DOHH2 (cell line): ENCODE results near the gene MARS1.

Experiments used
- H3F3A ChIP-seq: fragments of 200-600 bp; sonication (generic), shearing (Covaris generic); 2 replicates; pipeline ENCODE4 v1.6.0; 2016; ENCODE audit warnings: antibody characterized with exemption, mild to moderate bottlenecking; ENCODE audit not compliant: control insufficient read depth, insufficient read depth
- H3K27ac ChIP-seq: fragments of 200-600 bp; sonication (generic); 2 replicates; pipeline ENCODE4 v1.5.1; 2014; ENCODE audit warnings: low read depth, mild to moderate bottlenecking, low read length, moderate library complexity
- H3K27me3 ChIP-seq: fragments of 200-600 bp; sonication (generic); 2 replicates; pipeline ENCODE4 v1.6.1; 2014; ENCODE audit warnings: mild to moderate bottlenecking, low read length, mixed read lengths; ENCODE audit not compliant: control insufficient read depth
- H3K36me3 ChIP-seq: fragments of 200-600 bp; sonication (generic); 2 replicates; pipeline ENCODE4 v1.6.1; 2014; ENCODE audit warnings: mild to moderate bottlenecking, low read length, moderate library complexity, mixed read lengths; ENCODE audit not compliant: control insufficient read depth
- H3K4me1 ChIP-seq: fragments of 200-600 bp; sonication (generic); 2 replicates; pipeline ENCODE4 v1.6.1; 2014; ENCODE audit warnings: mild to moderate bottlenecking, low read length, mixed read lengths; ENCODE audit not compliant: control insufficient read depth
- H3K4me2 ChIP-seq: fragments of 200-600 bp; sonication (generic); 2 replicates; pipeline ENCODE4 v1.6.0; 2014; ENCODE audit warnings: mild to moderate bottlenecking, low read length, moderate library complexity
- H3K4me3 ChIP-seq: fragments of 200-600 bp; sonication (generic); 2 replicates; pipeline ENCODE4 v1.5.1; 2014; ENCODE audit warnings: mild to moderate bottlenecking, low read length, mixed read lengths
- H3K79me2 ChIP-seq: fragments of 200-600 bp; sonication (generic); 2 replicates; pipeline ENCODE4 v1.6.1; 2014; ENCODE audit warnings: mild to moderate bottlenecking, low read length, mixed read lengths; ENCODE audit not compliant: control insufficient read depth
- H3K9me2 ChIP-seq: fragments of 200-600 bp; sonication (generic); replicated peaks from 2 replicates; pipeline ENCODE4 v1.6.1; 2014; ENCODE audit warnings: mild to moderate bottlenecking, low read length, mixed read lengths; ENCODE audit not compliant: control insufficient read depth
- H3K9me3 ChIP-seq: fragments of 200-600 bp; sonication (generic); 2 replicates; pipeline ENCODE4 v1.6.1; 2014; ENCODE audit warnings: antibody characterized with exemption, low read length, mixed read lengths; ENCODE audit not compliant: control insufficient read depth, insufficient read depth
- H4K20me1 ChIP-seq: fragments of 200-600 bp; sonication (generic); 2 replicates; pipeline ENCODE4 v1.6.0; 2014; ENCODE audit warnings: low read depth, mild to moderate bottlenecking, antibody characterized with exemption, low read length, moderate library complexity; ENCODE audit not compliant: control insufficient read depth, insufficient read depth
- CTCF ChIP-seq: fragments of 200-600 bp; sonication (generic); IDR thresholded peaks from one replicate; pipeline ENCODE4 v1.5.1; 2014; ENCODE audit warnings: antibody characterized with exemption, mild to moderate bottlenecking, low read depth, low read length; ENCODE audit not compliant: poor library complexity, severe bottlenecking
- EZH2phosphoT487 ChIP-seq: fragments of 200-600 bp; sonication (generic); IDR thresholded peaks from 2 replicates; pipeline ENCODE4 v1.6.1; 2017; ENCODE audit warnings: borderline replicate concordance, mild to moderate bottlenecking, antibody characterized with exemption, low read length, moderate library complexity, mixed read lengths

Gene MARS1

GRCh38 chr12:57526477-57527126 is 38.7 kb downstream of the MARS1 start:
- Histone ChIP-seq H3K4me2 (no peak overlapping the region), H3F3A (peaks cover 7% of the 10 kb centered on the region), H3K79me2 (peaks cover 25% of the 10 kb centered on the region), H4K20me1 (no peaks in the 10 kb centered on the region), H3K4me3 (no peak overlapping the region), H3K36me3 (peaks cover 76% of the 10 kb centered on the region), H3K4me1 (peaks cover 24% of the 10 kb centered on the region), H3K27ac (no peak overlapping the region), H3K9me2 (no peaks in the 10 kb centered on the region), H3K9me3 (no peaks in the 10 kb centered on the region), H3K27me3 (no peaks in the 10 kb centered on the region)
- TF ChIP-seq CTCF (no peak), EZH2phosphoT487 (no peak)

GRCh38 chr12:57527184-57527583 is 39.3 kb downstream of the MARS1 start:
- Histone ChIP-seq H3K4me1 (peaks cover 18% of the 10 kb centered on the region), H3K36me3 (peaks cover 82% of the 10 kb centered on the region), H3K79me2 (peaks cover 25% of the 10 kb centered on the region), H3K27me3 (no peaks in the 10 kb centered on the region), H3K9me2 (no peaks in the 10 kb centered on the region), H3K4me3 (no peak overlapping the region), H3K9me3 (no peaks in the 10 kb centered on the region), H3K27ac (no peak overlapping the region), H3K4me2 (no peak overlapping the region), H3F3A (peaks cover 4% of the 10 kb centered on the region; the same call in 1 of the 2 replicates), H4K20me1 (no peaks in the 10 kb centered on the region)
- TF ChIP-seq CTCF (no peak), EZH2phosphoT487 (no peak)

GRCh38 chr12:57528176-57528575 is 40.3 kb downstream of the MARS1 start:
- H3K79me2 ChIP-seq: peaks cover 23% of the 10 kb centered on the region
- H3K36me3 ChIP-seq: peaks cover 91% of the 10 kb centered on the region
- H4K20me1 ChIP-seq: no peaks in the 10 kb centered on the region
- TF ChIP-seq CTCF (no peak), EZH2phosphoT487 (no peak)
- no peak overlapping the region for H3K4me2 ChIP-seq
- peaks cover 2% of the 10 kb centered on the region; the same call in 1 of the 2 replicates for H3F3A ChIP-seq
- no peak overlapping the region for H3K4me3 ChIP-seq
- no peaks in the 10 kb centered on the region for H3K9me3 ChIP-seq
- no peaks in the 10 kb centered on the region for H3K9me2 ChIP-seq
- no peaks in the 10 kb centered on the region for H3K27me3 ChIP-seq
- H3K27ac ChIP-seq: no peak overlapping the region
- H3K4me1 ChIP-seq: peaks cover 16% of the 10 kb centered on the region
